Neural cell (in vitro differentiated cells): Measurements from ENCODE around the gene PCNX2. TPM values are rescaled to one million over a fixed set of nuclear protein-coding genes. Genes with fewer than 3 reads are reported as not detected.

Experiments
- H2AFZ ChIP-seq: fragments of 200-600, 300-800 bp; sonication (generic), shearing (Covaris generic); 2 replicates; pipeline ENCODE4 v1.6.0; 2014; ENCODE audit warnings: low read depth, mild to moderate bottlenecking, antibody characterized with exemption, low read length, moderate library complexity
- H3F3A ChIP-seq: fragments of 200-600 bp; shearing (Covaris generic); 2 replicates; pipeline ENCODE4 v1.6.1; 2016; ENCODE audit warnings: mild to moderate bottlenecking, moderate library complexity, mixed read lengths, antibody characterized with exemption, low read length; ENCODE audit not compliant: insufficient read depth, poor library complexity, severe bottlenecking
- H3K27ac ChIP-seq: fragments of 200-600, 300-800 bp; sonication (generic), shearing (Covaris generic); 2 replicates; pipeline ENCODE4 v1.5.1; 2014; ENCODE audit warnings: mild to moderate bottlenecking, low read length, moderate library complexity
- H3K27me3 ChIP-seq: fragments of 300-800, 200-600 bp; sonication (generic), shearing (Covaris generic); 2 replicates; pipeline ENCODE4 v1.6.0; 2014; ENCODE audit warnings: mild to moderate bottlenecking, low read depth, low read length, moderate library complexity; ENCODE audit not compliant: insufficient read depth
- H3K36me3 ChIP-seq: fragments of 300-800, 200-600 bp; sonication (generic), shearing (Covaris generic); 2 replicates; pipeline ENCODE4 v1.5.1; 2014; ENCODE audit warnings: mild to moderate bottlenecking, antibody characterized with exemption, low read length, moderate library complexity; ENCODE audit not compliant: insufficient read depth
- H3K4me2 ChIP-seq: fragments of 300-800, 200-600 bp; sonication (generic), shearing (Covaris generic); 2 replicates; pipeline ENCODE4 v1.6.0; 2014; ENCODE audit warnings: mild to moderate bottlenecking, low read length
- H3K4me3 ChIP-seq: fragments of 300-800, 200-600 bp; sonication (generic), shearing (Covaris generic); 2 replicates; pipeline ENCODE4 v1.5.1; 2014; ENCODE audit warnings: mild to moderate bottlenecking, low read length, moderate library complexity
- H3K79me2 ChIP-seq: fragments of 200-600 bp; shearing (Covaris generic); replicated peaks from 2 replicates; pipeline ENCODE4 v1.6.0; 2014; ENCODE audit warnings: mild to moderate bottlenecking, low read length, moderate library complexity; ENCODE audit not compliant: insufficient read depth
- H3K9ac ChIP-seq: fragments of 300-800, 200-600 bp; sonication (generic), shearing (Covaris generic); 2 replicates; pipeline ENCODE4 v1.6.1; 2016; ENCODE audit warnings: mild to moderate bottlenecking, low read length, mixed read lengths
- H3K9me2 ChIP-seq: fragments of 200-600 bp; shearing (Covaris generic); 2 replicates; pipeline ENCODE4 v1.6.1; 2016; ENCODE audit warnings: mild to moderate bottlenecking, low read length, mixed read lengths; ENCODE audit not compliant: insufficient read depth
- H3K9me3 ChIP-seq: fragments of 200-600, 300-800 bp; sonication (generic), shearing (Covaris generic); 2 replicates; pipeline ENCODE4 v1.6.1; 2016; ENCODE audit warnings: mild to moderate bottlenecking, mixed run types, low read length, moderate library complexity, mixed read lengths
- H4K20me1 ChIP-seq: fragments of 200-600 bp; shearing (Covaris generic); 2 replicates; pipeline ENCODE4 v1.6.1; 2016; ENCODE audit warnings: mild to moderate bottlenecking, mixed run types; ENCODE audit not compliant: insufficient read depth
- EP300 ChIP-seq: fragments of 450-650 bp; conservative IDR thresholded peaks from 2 replicates; pipeline ENCODE4 v1.6.1; 2014; ENCODE audit warnings: antibody characterized with exemption, mild to moderate bottlenecking, moderate library complexity; ENCODE audit not compliant: poor library complexity, severe bottlenecking
- EZH2 ChIP-seq: fragments of 200-600, 300-800 bp; shearing (Covaris generic), sonication (generic); IDR thresholded peaks from 2 replicates; pipeline ENCODE4 v1.6.1; 2014; ENCODE audit warnings: antibody characterized with exemption, low read length, borderline replicate concordance, mild to moderate bottlenecking; ENCODE audit not compliant: insufficient read depth, poor library complexity, severe bottlenecking
- MXI1 ChIP-seq: fragments of 450-650 bp; conservative IDR thresholded peaks from 2 replicates; pipeline ENCODE4 v1.6.1; 2014; ENCODE audit warnings: antibody characterized with exemption, mild to moderate bottlenecking; ENCODE audit not compliant: poor library complexity, severe bottlenecking
- POLR2AphosphoS5 ChIP-seq: IDR thresholded peaks from 2 replicates; pipeline ENCODE4 v1.6.1; 2012
- RAD21 ChIP-seq: fragments of 450-650 bp; conservative IDR thresholded peaks from 2 replicates; pipeline ENCODE4 v1.6.1; 2014; ENCODE audit warnings: antibody characterized with exemption, mild to moderate bottlenecking, moderate library complexity
- SMC3 ChIP-seq: fragments of 450-650 bp; conservative IDR thresholded peaks from 2 replicates; pipeline ENCODE4 v1.6.1; 2014; ENCODE audit warnings: antibody characterized with exemption, mild to moderate bottlenecking, moderate library complexity; ENCODE audit not compliant: poor library complexity
- TAF1 ChIP-seq: IDR thresholded peaks from 2 replicates; pipeline ENCODE4 v1.6.1; 2012; ENCODE audit warnings: low read depth
- polyA plus RNA-seq: library from polyadenylated mRNA; depleted of rRNA; stranded (reverse); fragments of >200 nt; gene quantifications from 2 replicates; pipeline ENCODE4 v1.2.3, GENCODE V29; 2014
- TF ChIP-seq, protein P1 (sequence below): fragments of 450-650 bp; IDR thresholded peaks from 2 replicates; pipeline ENCODE4 v1.5.1; 2014; ENCODE audit warnings: antibody characterized with exemption, mild to moderate bottlenecking, moderate library complexity; ENCODE audit not compliant: poor library complexity, severe bottlenecking
- TF ChIP-seq, protein P2 (sequence below): IDR thresholded peaks from 2 replicates; pipeline ENCODE4 v1.6.1; 2012; ENCODE audit warnings: borderline replicate concordance

The PCNX2 gene
- polyA plus RNA-seq, 1 donor from 2014 or later = 17.2 TPM

DNA sequence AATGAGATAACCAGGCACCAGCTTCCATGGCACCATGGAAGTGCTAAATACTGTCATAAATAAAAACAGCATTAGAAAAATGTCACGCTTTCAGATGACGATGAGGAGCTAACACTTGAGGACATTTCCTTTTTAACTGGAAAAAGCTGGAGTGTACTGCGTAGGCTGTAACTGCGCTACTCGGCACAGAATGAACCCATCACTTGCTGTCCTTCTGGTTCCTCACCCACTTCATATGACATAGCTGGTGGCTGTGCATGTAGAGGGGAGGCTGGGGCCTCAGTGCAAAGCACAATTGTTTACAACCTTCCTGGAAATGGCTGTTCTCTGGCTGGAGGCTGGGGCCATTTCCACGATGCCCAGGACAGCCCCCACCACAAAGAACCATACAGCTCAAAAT, 289.4 kb downstream of the PCNX2 start:
- Histone ChIP-seq H3K9ac (no peak overlapping the region), H4K20me1 (no peaks in the 10 kb centered on the region), H3K4me3 (no peak overlapping the region), H3K27me3 (no peaks in the 10 kb centered on the region), H3K79me2 (no peaks in the 10 kb centered on the region), H3K9me3 (no peaks in the 10 kb centered on the region), H2AFZ (no peak overlapping the region), H3K36me3 (no peaks in the 10 kb centered on the region), H3K27ac (no peak overlapping the region), H3F3A (no peaks in the 10 kb centered on the region), H3K4me2 (no peak overlapping the region), H3K9me2 (no peaks in the 10 kb centered on the region)
- TF ChIP-seq, protein P1, sequence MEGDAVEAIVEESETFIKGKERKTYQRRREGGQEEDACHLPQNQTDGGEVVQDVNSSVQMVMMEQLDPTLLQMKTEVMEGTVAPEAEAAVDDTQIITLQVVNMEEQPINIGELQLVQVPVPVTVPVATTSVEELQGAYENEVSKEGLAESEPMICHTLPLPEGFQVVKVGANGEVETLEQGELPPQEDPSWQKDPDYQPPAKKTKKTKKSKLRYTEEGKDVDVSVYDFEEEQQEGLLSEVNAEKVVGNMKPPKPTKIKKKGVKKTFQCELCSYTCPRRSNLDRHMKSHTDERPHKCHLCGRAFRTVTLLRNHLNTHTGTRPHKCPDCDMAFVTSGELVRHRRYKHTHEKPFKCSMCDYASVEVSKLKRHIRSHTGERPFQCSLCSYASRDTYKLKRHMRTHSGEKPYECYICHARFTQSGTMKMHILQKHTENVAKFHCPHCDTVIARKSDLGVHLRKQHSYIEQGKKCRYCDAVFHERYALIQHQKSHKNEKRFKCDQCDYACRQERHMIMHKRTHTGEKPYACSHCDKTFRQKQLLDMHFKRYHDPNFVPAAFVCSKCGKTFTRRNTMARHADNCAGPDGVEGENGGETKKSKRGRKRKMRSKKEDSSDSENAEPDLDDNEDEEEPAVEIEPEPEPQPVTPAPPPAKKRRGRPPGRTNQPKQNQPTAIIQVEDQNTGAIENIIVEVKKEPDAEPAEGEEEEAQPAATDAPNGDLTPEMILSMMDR = no peak
- TF ChIP-seq EZH2 (no peak), EP300 (no peak), RAD21 (no peak), POLR2AphosphoS5 (no peak), MXI1 (no peak), TAF1 (no peak), SMC3 (no peak)
- TF ChIP-seq, protein P2, sequence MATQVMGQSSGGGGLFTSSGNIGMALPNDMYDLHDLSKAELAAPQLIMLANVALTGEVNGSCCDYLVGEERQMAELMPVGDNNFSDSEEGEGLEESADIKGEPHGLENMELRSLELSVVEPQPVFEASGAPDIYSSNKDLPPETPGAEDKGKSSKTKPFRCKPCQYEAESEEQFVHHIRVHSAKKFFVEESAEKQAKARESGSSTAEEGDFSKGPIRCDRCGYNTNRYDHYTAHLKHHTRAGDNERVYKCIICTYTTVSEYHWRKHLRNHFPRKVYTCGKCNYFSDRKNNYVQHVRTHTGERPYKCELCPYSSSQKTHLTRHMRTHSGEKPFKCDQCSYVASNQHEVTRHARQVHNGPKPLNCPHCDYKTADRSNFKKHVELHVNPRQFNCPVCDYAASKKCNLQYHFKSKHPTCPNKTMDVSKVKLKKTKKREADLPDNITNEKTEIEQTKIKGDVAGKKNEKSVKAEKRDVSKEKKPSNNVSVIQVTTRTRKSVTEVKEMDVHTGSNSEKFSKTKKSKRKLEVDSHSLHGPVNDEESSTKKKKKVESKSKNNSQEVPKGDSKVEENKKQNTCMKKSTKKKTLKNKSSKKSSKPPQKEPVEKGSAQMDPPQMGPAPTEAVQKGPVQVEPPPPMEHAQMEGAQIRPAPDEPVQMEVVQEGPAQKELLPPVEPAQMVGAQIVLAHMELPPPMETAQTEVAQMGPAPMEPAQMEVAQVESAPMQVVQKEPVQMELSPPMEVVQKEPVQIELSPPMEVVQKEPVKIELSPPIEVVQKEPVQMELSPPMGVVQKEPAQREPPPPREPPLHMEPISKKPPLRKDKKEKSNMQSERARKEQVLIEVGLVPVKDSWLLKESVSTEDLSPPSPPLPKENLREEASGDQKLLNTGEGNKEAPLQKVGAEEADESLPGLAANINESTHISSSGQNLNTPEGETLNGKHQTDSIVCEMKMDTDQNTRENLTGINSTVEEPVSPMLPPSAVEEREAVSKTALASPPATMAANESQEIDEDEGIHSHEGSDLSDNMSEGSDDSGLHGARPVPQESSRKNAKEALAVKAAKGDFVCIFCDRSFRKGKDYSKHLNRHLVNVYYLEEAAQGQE = no peak

DNA sequence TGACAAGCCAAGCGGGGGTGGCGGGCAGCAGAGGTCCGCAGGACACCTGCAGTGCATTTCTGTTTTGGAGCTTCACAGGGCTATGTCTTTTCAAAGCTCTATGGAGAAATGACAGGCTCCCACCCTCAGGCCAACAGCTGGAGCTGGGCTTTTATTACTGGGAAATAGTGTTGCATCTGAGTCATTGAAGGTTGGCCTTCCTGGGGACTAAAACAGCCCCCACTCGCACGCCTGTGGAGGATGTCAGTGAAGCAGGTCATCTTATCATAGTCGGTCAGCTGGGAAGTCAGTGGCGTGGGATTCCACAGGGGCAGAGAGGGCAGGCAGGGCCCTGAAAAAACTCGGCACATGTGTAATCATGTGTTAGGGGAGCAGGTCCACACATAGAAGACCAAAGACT, 289.8 kb downstream of the PCNX2 start:
- H3K4me2 ChIP-seq = no peak overlapping the region
- no peak overlapping the region for H3K4me3 ChIP-seq
- no peaks in the 10 kb centered on the region for H3K9me2 ChIP-seq
- no peak overlapping the region for H3K27ac ChIP-seq
- H3K36me3 ChIP-seq = peaks cover 1% of the 10 kb centered on the region
- no peak for TF ChIP-seq EZH2
- TF ChIP-seq, protein P2 = no peak
- TF ChIP-seq SMC3 = no peak
- TF ChIP-seq RAD21 = no peak
- TF ChIP-seq EP300 = no peak
- no peak for TF ChIP-seq TAF1
- TF ChIP-seq, protein P1 = no peak
- TF ChIP-seq MXI1 = no peak
- no peak for TF ChIP-seq POLR2AphosphoS5
- H4K20me1 ChIP-seq = no peaks in the 10 kb centered on the region
- H2AFZ ChIP-seq = no peak overlapping the region
- no peak overlapping the region for H3K9ac ChIP-seq
- no peaks in the 10 kb centered on the region for H3F3A ChIP-seq
- H3K27me3 ChIP-seq = no peaks in the 10 kb centered on the region
- no peaks in the 10 kb centered on the region for H3K9me3 ChIP-seq
- H3K79me2 ChIP-seq = no peaks in the 10 kb centered on the region
